Measurements from ENCODE around the gene GDPD1. TPM values are rescaled to one million over a fixed set of nuclear protein-coding genes. Genes with fewer than 3 reads are reported as not detected.
A peak's percentile ranks its signal among the peaks of the same experiment; 100 is the strongest.
"Not testable (repeated sequence)": the region's sequence is repeated elsewhere in the genome, so short reads cannot be mapped to it uniquely, and the experiment has no call there.

GDPD1 gene
- total and polyA plus RNA-seq, 9 of the 15 experiments (the other 6 are each of a cell fraction or from before 2014, with no cell fraction given): 5.7 to 15.2 (median 9.3) TPM

DNA sequence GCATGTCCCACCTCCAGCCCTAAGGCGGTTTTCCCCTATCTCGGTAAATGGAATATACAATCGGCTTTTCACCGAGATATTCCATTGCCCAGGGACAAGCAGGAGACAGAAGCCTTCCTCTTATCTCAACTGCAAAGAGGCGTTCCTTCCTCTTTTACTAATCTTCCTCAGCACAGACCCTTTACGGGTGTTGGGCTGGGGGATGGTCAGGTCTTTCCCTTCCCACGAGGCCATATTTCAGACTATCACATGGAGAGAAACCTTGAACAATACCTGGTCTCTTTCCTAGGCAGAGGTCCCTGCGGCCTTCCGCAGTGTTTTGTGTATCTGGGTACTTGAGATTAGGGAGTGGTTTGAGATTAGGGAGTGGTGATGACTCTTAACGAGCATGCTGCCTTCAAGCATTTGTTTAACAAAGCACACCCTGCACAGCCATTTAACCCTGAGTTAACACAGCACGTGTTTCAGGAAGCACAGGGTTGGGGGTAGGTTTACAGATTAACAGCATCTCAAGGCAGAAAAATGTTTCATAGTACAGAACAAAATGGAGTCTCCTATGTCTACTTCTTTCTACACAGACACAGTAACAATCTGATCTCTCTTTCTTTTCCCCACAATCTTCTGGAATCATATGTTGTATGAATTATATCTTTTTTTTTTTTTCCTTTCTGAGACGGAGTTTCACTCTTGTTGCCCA is 70.1 kb downstream of the GDPD1 start (continued):
- TF ChIP-seq, protein P1, sequence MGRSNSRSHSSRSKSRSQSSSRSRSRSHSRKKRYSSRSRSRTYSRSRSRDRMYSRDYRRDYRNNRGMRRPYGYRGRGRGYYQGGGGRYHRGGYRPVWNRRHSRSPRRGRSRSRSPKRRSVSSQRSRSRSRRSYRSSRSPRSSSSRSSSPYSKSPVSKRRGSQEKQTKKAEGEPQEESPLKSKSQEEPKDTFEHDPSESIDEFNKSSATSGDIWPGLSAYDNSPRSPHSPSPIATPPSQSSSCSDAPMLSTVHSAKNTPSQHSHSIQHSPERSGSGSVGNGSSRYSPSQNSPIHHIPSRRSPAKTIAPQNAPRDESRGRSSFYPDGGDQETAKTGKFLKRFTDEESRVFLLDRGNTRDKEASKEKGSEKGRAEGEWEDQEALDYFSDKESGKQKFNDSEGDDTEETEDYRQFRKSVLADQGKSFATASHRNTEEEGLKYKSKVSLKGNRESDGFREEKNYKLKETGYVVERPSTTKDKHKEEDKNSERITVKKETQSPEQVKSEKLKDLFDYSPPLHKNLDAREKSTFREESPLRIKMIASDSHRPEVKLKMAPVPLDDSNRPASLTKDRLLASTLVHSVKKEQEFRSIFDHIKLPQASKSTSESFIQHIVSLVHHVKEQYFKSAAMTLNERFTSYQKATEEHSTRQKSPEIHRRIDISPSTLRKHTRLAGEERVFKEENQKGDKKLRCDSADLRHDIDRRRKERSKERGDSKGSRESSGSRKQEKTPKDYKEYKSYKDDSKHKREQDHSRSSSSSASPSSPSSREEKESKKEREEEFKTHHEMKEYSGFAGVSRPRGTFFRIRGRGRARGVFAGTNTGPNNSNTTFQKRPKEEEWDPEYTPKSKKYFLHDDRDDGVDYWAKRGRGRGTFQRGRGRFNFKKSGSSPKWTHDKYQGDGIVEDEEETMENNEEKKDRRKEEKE (IDR thresholded peaks at IDR 0.05; ENCODE audit: borderline replicate concordance in 1 of 2, control insufficient read depth in 1 of 2, low read depth in 2 of 2, low read length in 1 of 2): peak in 1 of 2 experiments; percentile 64; a peak in 1 of 4 replicates
- TF ChIP-seq ZNF766 (CRISPR knock-in tag; conservative IDR thresholded peaks at IDR 0.05): peak; percentile 89
- 0 out of 2 replicates have a peak, but pooled peaks have one; percentile 47 for TF ChIP-seq ZBED1 (IDR thresholded peaks at IDR 0.05)
- TF ChIP-seq, protein P2, sequence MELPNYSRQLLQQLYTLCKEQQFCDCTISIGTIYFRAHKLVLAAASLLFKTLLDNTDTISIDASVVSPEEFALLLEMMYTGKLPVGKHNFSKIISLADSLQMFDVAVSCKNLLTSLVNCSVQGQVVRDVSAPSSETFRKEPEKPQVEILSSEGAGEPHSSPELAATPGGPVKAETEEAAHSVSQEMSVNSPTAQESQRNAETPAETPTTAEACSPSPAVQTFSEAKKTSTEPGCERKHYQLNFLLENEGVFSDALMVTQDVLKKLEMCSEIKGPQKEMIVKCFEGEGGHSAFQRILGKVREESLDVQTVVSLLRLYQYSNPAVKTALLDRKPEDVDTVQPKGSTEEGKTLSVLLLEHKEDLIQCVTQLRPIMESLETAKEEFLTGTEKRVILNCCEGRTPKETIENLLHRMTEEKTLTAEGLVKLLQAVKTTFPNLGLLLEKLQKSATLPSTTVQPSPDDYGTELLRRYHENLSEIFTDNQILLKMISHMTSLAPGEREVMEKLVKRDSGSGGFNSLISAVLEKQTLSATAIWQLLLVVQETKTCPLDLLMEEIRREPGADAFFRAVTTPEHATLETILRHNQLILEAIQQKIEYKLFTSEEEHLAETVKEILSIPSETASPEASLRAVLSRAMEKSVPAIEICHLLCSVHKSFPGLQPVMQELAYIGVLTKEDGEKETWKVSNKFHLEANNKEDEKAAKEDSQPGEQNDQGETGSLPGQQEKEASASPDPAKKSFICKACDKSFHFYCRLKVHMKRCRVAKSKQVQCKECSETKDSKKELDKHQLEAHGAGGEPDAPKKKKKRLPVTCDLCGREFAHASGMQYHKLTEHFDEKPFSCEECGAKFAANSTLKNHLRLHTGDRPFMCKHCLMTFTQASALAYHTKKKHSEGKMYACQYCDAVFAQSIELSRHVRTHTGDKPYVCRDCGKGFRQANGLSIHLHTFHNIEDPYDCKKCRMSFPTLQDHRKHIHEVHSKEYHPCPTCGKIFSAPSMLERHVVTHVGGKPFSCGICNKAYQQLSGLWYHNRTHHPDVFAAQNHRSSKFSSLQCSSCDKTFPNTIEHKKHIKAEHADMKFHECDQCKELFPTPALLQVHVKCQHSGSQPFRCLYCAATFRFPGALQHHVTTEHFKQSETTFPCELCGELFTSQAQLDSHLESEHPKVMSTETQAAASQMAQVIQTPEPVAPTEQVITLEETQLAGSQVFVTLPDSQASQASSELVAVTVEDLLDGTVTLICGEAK (IDR thresholded peaks at IDR 0.05): peak; percentile 49; the same call in 1 of the 2 replicates
- TF ChIP-seq, protein P2 (CRISPR knock-in tag; IDR thresholded peaks at IDR 0.05): not testable (repeated sequence)
- TF ChIP-seq, protein P3, sequence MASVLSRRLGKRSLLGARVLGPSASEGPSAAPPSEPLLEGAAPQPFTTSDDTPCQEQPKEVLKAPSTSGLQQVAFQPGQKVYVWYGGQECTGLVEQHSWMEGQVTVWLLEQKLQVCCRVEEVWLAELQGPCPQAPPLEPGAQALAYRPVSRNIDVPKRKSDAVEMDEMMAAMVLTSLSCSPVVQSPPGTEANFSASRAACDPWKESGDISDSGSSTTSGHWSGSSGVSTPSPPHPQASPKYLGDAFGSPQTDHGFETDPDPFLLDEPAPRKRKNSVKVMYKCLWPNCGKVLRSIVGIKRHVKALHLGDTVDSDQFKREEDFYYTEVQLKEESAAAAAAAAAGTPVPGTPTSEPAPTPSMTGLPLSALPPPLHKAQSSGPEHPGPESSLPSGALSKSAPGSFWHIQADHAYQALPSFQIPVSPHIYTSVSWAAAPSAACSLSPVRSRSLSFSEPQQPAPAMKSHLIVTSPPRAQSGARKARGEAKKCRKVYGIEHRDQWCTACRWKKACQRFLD (CRISPR knock-in tag; IDR thresholded peaks at IDR 0.05): peak; percentile 97
- not testable (repeated sequence) for TF ChIP-seq JUN (IDR thresholded peaks at IDR 0.05; ENCODE audit: borderline replicate concordance, low read depth, low read length)
- TF ChIP-seq JUN (CRISPR knock-in tag; IDR thresholded peaks at IDR 0.05; ENCODE audit: borderline replicate concordance): peak; percentile 38; the same call in 1 of the 2 replicates
- TF ChIP-seq MAZ (CRISPR knock-in tag; conservative IDR thresholded peaks at IDR 0.05 in 1 of 2, IDR thresholded peaks at IDR 0.05 in 1 of 2): peak; percentile 62 to 75; a peak in 3 of 4 replicates
- TF ChIP-seq KLF16 (IDR thresholded peaks at IDR 0.05): peak; percentile 97
- peak; percentile 88 for TF ChIP-seq MECOM (CRISPR knock-in tag; IDR thresholded peaks at IDR 0.05)
- peak; percentile 91 for TF ChIP-seq BRD9 (IDR thresholded peaks at IDR 0.05; ENCODE audit: low read depth, partially characterized antibody)

Data from K562 (cell line).